HCT116 (cell line): ENCODE measurements around the gene NIM1K. TPM values are rescaled to one million over a fixed set of nuclear protein-coding genes. Genes with fewer than 3 reads are reported as not detected.
"Not testable (repeated sequence)": the region's sequence is repeated elsewhere in the genome, so short reads cannot be mapped to it uniquely, and the experiment has no call there.

Source experiments
- ATAC-seq: fragments of 200-7000 bp; cut with Tn5 transposase; 2 replicates; pipeline ENCODE4 v1.9.1; 2020; ENCODE audit warnings: mild to moderate bottlenecking, moderate library complexity
- BruUV-seq: library from RNA; stranded (reverse); fragments of 400-500 nt; replicated peaks from 2 replicates; lab custom pipeline; 2021; lab: Mats Ljungman, UMichigan
- CTCF ChIA-PET: fragments of 300-600 bp; sonication (Branson Sonifier 250); formaldehyde crosslinking; loops from one replicate; lab custom pipeline; 2021; ENCODE audit warnings: antibody characterized with exemption; lab: Charles Lee
- POLR2A ChIA-PET: fragments of 300-600, 350-600 bp; sonication (Branson Sonifier 250); formaldehyde crosslinking; loops from one replicate; lab custom pipeline; 2021; ENCODE audit warnings: antibody characterized with exemption; lab: Charles Lee
- RAD21 ChIA-PET, 2 experiments: fragments of 300-600 bp; sonication (Branson Sonifier 250); formaldehyde crosslinking; loops; one replicate each; lab custom pipeline; 2023; ENCODE audit warnings: low total read pairs in 2 of 2; ENCODE audit not compliant: uncharacterized antibody in 2 of 2, unreplicated experiment in 2 of 2, low non-redundant PET in 1 of 2; lab: Charles Lee
- DNase-seq: peaks from one replicate; pipeline ENCODE4 v3.0.0-alpha.2; 2010; ENCODE audit warnings: low read depth, low spot score
- H2AFZ ChIP-seq: fragments of 200-600 bp; shearing (Covaris generic), sonication (generic); 2 replicates; pipeline ENCODE4 v1.6.1; 2017; ENCODE audit warnings: low read depth, mixed run types, mixed read lengths, antibody characterized with exemption, low read length; ENCODE audit not compliant: poor library complexity, severe bottlenecking
- H3K27ac ChIP-seq: 2 replicates; pipeline ENCODE4 v1.5.1; 2012; ENCODE audit warnings: low read depth, low read length
- H3K27me3 ChIP-seq: fragments of 200-600 bp; sonication (generic); 2 replicates; pipeline ENCODE4 v1.6.1; 2016; ENCODE audit warnings: mixed run types, low read length, mixed read lengths; ENCODE audit not compliant: insufficient read depth
- H3K36me3 ChIP-seq, 2 experiments: fragments of 200-500 bp in 1 of 2; fragments of 200-600 bp in 1 of 2; sonication (Bioruptor generic) in 1 of 2; sonication (generic) in 1 of 2; 2 replicates each; pipeline versions ENCODE4 v1.5.1 to v1.6.1; 2014 to 2016; ENCODE audit warnings: low read length in 2 of 2, inconsistent platforms in 1 of 2, mixed read lengths in 1 of 2, mixed run types in 1 of 2; ENCODE audit not compliant: insufficient read depth in 2 of 2, control insufficient read depth in 1 of 2
- H3K4me1 ChIP-seq, 2 experiments: fragments of 200-600 bp in 1 of 2; sonication (generic) in 1 of 2; 2 replicates each; pipeline versions ENCODE4 v1.5.1 to v1.6.1; 2012 to 2017; ENCODE audit warnings: low read length in 2 of 2, inconsistent platforms in 1 of 2, mild to moderate bottlenecking in 1 of 2, mixed read lengths in 1 of 2, mixed run types in 1 of 2, moderate library complexity in 1 of 2; ENCODE audit not compliant: insufficient read depth in 2 of 2, control insufficient read depth in 1 of 2
- H3K4me2 ChIP-seq: fragments of 200-600 bp; sonication (generic); 2 replicates; pipeline ENCODE4 v1.6.1; 2017; ENCODE audit warnings: mixed run types, low read length, mixed read lengths
- H3K4me3 ChIP-seq, 2 experiments: fragments of 200-600 bp in 1 of 2; sonication (generic) in 1 of 2; replicated peaks in 1 of 2; 2 replicates each; pipeline ENCODE4 v1.5.1; 2011 to 2016; ENCODE audit warnings: low read length in 2 of 2, control low read depth in 1 of 2, low read depth in 1 of 2, mild to moderate bottlenecking in 1 of 2, mixed read lengths in 1 of 2, mixed run types in 1 of 2
- H3K79me2 ChIP-seq: fragments of 200-600 bp; sonication (generic); 2 replicates; pipeline ENCODE4 v1.6.1; 2017; ENCODE audit warnings: mild to moderate bottlenecking, mixed run types, low read length, moderate library complexity, mixed read lengths; ENCODE audit not compliant: insufficient read depth
- H3K9ac ChIP-seq: fragments of 200-600 bp; sonication (generic); 2 replicates; pipeline ENCODE4 v1.6.1; 2016; ENCODE audit warnings: low read length, mixed read lengths
- H3K9me2 ChIP-seq: fragments of 200-600 bp; sonication (generic), shearing (Covaris generic); 2 replicates; pipeline ENCODE4 v1.6.1; 2017; ENCODE audit warnings: mixed run types, mild to moderate bottlenecking, moderate library complexity; ENCODE audit not compliant: insufficient read depth
- H3K9me3 ChIP-seq, 2 experiments: fragments of 200-500 bp in 1 of 2; fragments of 200-600 bp in 1 of 2; sonication (Bioruptor generic) in 1 of 2; sonication (generic) in 1 of 2; 2 replicates each; pipeline ENCODE4 v1.6.1; 2014 to 2017; ENCODE audit warnings: low read length in 2 of 2, mixed read lengths in 2 of 2, inconsistent platforms in 1 of 2, low read depth in 1 of 2, mild to moderate bottlenecking in 1 of 2, mixed run types in 1 of 2, moderate library complexity in 1 of 2; ENCODE audit not compliant: control insufficient read depth in 1 of 2, insufficient read depth in 1 of 2
- H4K20me1 ChIP-seq: fragments of 200-600 bp; sonication (generic), shearing (Covaris generic); 2 replicates; pipeline ENCODE4 v1.6.1; 2017; ENCODE audit warnings: mixed run types, mild to moderate bottlenecking, moderate library complexity; ENCODE audit not compliant: insufficient read depth
- CBX3 ChIP-seq: IDR thresholded peaks from 2 replicates; pipeline ENCODE4 v1.6.1; 2012; ENCODE audit warnings: low read depth
- CEBPB ChIP-seq: IDR thresholded peaks from 2 replicates; pipeline ENCODE4 v1.6.1; 2012; ENCODE audit warnings: low read depth
- EGR1 ChIP-seq: IDR thresholded peaks from 2 replicates; pipeline ENCODE4 v1.6.1; 2012; ENCODE audit warnings: low read depth
- EZH2 ChIP-seq: fragments of 200-600 bp; sonication (generic); IDR thresholded peaks from 2 replicates; pipeline ENCODE4 v1.6.1; 2017; ENCODE audit warnings: antibody characterized with exemption, mixed run types
- JUND ChIP-seq: IDR thresholded peaks from 2 replicates; pipeline ENCODE4 v1.6.1; 2012
- POLR2A ChIP-seq: IDR thresholded peaks from 2 replicates; pipeline ENCODE4 v1.7.0; 2011; ENCODE audit warnings: borderline replicate concordance; ENCODE audit not compliant: insufficient read depth, insufficient read length; ENCODE audit errors: extremely low read depth
- SRF ChIP-seq: IDR thresholded peaks from 2 replicates; pipeline ENCODE4 v1.6.1; 2012; ENCODE audit warnings: low read depth
- intact Hi-C: fragments of 100-400 bp; cut with micrococcal nuclease; formaldehyde crosslinking; loops from 2 replicates; pipeline ENCODE4 v1.10.0; 2022
- total RNA-seq: library from RNA; stranded (reverse); gene quantifications from one replicate; pipeline ENCODE4 v1.2.1, GENCODE V29; 2021; ENCODE audit not compliant: unreplicated experiment

NIM1K gene
- total RNA-seq, 1 experiment from 2014 or later: 0.44 TPM

GRCh38 chr5:43320846-43321245 is 128.8 kb downstream of the NIM1K start:
- no peak overlapping the region for H3K9ac ChIP-seq
- POLR2A ChIA-PET: no interaction called here
- H3K79me2 ChIP-seq: no peaks in the 10 kb centered on the region
- DNase-seq: no peak
- no peaks in the 10 kb centered on the region for H4K20me1 ChIP-seq
- no TSS peak for BruUV-seq
- peaks cover 0 to 2% of the 10 kb centered on the region in 2 experiments; a peak in 1 of 4 replicates for H3K4me1 ChIP-seq
- no peak overlapping the region for H2AFZ ChIP-seq
- H3K27ac ChIP-seq: no peak overlapping the region
- H3K4me3 ChIP-seq: no peak overlapping the region
- TF ChIP-seq SRF (no peak), JUND (no peak), EGR1 (no peak), CEBPB (no peak), POLR2A (no peak), CBX3 (no peak), EZH2 (no peak)
- TF ChIP-seq, all 23 proteins: peak for 0
- RAD21 ChIA-PET: no interaction called here
- CTCF ChIA-PET: no interaction called here
- intact Hi-C loops: no loop called here
- H3K27me3 ChIP-seq: no peaks in the 10 kb centered on the region
- H3K9me2 ChIP-seq: no peaks in the 10 kb centered on the region
- no peak overlapping the region for H3K4me2 ChIP-seq
- ATAC-seq: no peak
- no peaks in the 10 kb centered on the region for H3K9me3 ChIP-seq
- H3K36me3 ChIP-seq: no peaks in the 10 kb centered on the region

- H3K79me2 ChIP-seq, H3K4me1 ChIP-seq, H3K4me3 ChIP-seq, H3K9me2 ChIP-seq, CTCF ChIA-PET, H3K4me2 ChIP-seq, H3K9me3 ChIP-seq, H2AFZ ChIP-seq, H3K27me3 ChIP-seq, ATAC-seq, H3K36me3 ChIP-seq, intact Hi-C loops, RAD21 ChIA-PET, POLR2A ChIA-PET, H3K27ac ChIP-seq, H3K9ac ChIP-seq, BruUV-seq, DNase-seq, H4K20me1 ChIP-seq: not testable (repeated sequence)
These were observed 131.5 kb downstream of the NIM1K start for GRCh38 chr5:43323488-43323887.

- H3K9me2 ChIP-seq: not testable (repeated sequence)
These were observed 133.6 kb downstream of the NIM1K start for GRCh38 chr5:43325624-43326023.

More at GRCh38 chr5:43325624-43326023, 133.6 kb downstream of the NIM1K start:
- H2AFZ ChIP-seq, H3K4me1 ChIP-seq, POLR2A ChIA-PET, H3K4me3 ChIP-seq, CTCF ChIA-PET, H3K4me2 ChIP-seq, ATAC-seq, H3K9me3 ChIP-seq, H3K79me2 ChIP-seq, RAD21 ChIA-PET, H3K27me3 ChIP-seq, DNase-seq, BruUV-seq, H3K36me3 ChIP-seq, H4K20me1 ChIP-seq, H3K27ac ChIP-seq, H3K9ac ChIP-seq, intact Hi-C loops: not testable (repeated sequence)
